COR-L47 (cell line): ENCODE results near the gene PAMR1.
"Not testable (repeated sequence)": the region's sequence is repeated elsewhere in the genome, so short reads cannot be mapped to it uniquely, and the experiment has no call there.

ENCODE experiments used
- DNase-seq: peaks from one replicate; lab custom pipeline; 2025; lab: John Stamatoyannopoulos, UW

PAMR1 gene

DNA sequence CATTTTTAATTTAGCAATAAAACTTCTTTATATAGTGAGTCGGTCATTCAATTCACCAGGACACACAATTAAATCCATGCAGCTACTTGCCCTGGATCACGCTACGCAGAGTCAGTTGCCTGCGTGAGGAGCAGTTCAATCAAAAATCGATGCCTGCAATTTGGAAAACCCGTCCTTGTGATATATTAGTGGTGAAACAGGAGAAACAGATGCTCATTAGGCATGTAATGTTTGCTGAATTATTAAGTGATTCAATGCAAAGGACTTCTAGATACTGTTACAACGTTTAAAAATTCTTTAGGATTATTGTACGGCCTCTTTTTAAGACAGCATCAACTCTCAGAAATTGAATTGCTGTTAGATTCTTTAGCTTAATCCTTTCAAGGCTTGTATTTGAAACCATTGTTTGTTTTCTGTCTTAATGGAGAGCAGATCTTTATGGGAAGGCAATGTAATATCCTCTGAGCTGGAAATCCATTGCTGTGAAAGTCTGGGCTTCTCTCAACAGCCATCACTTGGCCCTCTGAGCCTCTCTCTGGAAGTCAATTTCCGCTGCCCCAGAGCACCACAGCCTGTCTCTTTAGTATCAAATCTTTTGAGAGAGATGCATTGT, 20.1 kb upstream of the PAMR1 start:
- no peak for DNase-seq

DNA sequence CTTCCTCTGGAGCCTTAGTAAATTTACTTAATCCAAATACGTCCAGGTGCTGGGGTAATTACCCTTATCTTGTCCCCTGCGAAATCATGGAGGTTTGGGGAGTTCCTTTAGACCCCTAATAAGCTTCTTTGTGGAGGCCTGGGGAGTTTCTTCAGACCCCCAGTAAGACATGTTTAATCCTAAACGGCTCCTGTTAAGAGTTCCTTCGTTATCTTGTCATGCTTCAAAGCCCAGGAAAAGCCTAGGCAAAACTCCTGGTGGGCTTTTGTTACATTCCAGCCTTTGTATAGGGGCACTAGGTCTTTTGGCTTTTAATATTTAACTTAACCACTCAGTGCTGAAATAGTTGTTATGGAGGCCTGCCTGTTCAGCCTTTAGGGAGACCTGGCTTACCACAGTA, 18.1 kb upstream of the PAMR1 start:
- DNase-seq: no peak

DNA sequence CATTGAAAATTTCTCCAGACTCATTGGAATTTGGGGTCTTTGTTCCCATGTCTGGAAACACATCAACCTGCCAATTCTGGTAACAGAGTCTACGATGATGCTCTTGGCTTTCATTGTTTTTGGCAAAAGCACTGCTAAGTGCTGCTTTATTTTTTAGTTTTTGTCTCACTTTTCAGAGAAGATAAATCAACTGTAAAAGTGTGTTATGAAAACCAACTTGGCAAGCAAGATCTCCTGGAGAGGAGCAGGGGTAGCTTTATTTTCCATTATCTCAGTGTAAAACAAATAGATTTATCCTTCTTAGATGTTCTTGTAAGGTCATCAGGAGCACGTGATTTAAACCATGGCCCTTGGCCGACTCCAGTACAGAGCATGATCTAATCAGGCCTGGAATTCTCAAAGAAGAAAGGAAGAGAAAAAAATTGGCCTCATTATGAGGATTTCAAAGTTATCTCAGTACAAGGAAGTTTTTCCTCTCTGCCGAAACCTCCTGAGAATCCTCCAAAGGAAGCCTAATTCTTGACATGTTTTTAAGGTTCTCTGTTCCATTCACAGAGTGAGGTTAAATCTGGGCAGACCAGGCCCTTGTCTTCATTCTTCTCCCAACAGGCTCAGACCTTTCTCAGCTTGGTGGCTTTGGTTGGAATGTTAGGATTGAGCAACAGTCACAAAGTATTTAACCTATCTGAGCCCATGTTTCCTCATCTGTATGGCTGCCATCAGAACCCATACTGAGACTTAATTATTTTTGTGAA, 16.4 kb upstream of the PAMR1 start:
- DNase-seq: no peak

DNA sequence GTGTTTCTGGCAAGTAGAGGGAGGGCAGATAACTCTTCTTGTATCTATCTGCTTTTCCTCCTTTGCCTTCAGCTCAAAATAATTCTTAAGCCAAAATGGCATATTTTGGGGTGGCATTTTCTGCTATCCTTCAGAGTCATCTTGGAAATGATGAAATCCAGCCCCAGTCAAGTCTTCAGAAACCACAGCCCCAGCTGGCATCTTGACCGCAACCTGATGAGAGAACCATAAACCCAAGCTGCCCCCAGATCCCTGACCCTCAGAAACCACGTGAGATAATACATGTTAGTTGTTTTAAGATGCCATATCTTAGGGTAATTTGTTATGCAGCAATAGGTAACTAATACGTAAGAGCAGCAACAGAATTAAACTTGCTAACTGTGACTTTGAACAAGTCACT, 15.1 kb upstream of the PAMR1 start:
- DNase-seq: no peak

DNA sequence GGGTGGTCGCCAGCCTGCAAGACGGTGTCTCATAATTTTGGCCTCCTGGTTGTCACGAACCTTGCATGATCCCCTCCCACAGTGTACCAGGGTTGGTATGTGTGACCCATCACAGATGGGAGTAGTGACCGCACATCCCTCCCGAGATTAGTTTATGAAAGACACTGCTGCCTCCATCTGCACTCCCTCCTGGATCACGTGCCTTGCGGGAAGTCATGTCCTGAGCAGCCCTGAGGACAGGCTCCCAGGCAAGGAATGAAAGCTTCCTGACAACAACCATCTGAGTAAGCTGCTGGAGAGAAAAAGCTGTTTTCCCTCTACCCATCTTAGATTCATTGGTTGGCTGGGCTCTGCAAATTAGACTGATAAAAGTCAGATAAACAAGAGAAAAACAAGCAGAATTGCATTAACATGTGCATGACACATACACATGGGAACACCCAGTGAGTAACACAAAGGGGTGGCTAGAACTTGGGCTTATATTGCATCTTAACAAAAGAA, 14.4 kb upstream of the PAMR1 start:
- no peak for DNase-seq

DNA sequence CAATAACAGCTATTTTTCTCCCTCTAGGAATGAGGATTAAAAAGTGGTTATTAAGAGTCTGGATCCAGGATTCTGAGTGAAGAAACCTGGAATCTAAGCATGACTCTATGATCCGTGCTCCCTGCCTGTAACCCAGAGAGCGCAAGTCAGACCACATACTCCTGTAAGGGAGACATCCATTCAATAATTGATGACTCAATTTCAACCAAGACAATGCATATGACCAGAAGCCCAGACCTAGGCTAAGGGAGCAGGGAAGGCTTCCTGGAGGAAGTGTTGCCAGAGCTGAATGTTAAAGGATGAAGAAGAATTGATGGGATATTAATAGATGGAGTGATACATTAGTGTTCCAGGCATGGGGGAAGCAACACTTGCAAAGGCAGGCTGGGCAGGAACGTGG, 13.8 kb upstream of the PAMR1 start:
- no peak for DNase-seq

DNA sequence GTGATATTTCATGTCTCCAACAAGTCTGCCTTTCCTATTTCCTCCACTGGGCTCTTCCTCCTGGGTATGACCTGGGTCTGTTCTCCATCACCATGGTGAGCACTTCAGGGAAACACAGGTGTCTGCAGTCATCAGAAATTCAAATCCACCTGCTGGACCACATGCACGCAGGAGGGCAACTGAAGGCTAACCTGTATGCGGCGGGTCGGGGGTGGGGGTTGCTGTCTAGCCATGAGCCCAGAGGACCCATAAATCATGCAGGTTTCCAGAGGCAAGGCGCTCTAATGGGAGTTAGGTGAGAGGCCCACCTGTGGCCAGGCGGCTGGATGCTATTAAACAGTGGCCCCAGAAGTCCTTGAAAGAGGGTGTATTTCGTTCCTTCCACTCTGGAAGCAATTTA, 11.1 kb upstream of the PAMR1 start:
- DNase-seq: no peak

DNA sequence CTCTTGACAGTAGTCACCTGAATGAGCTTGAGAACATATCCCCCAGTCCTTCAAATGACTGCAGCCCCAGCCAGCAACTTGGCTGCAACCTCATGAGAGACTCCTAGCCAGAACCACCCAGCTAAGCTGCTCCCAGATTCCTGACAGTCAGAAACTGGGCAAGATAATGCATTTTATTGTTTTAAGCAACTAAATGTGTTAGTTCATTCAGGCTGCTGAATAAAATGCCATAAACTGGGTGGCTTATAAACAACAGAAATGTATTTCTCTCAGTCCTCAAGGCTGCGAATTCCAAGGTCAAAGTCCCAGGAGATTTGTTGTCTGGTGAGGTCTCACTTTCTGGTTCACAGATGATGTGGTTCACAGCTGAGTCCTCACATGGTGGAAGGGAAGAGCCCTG, 5.8 kb upstream of the PAMR1 start:
- DNase-seq: no peak

DNA sequence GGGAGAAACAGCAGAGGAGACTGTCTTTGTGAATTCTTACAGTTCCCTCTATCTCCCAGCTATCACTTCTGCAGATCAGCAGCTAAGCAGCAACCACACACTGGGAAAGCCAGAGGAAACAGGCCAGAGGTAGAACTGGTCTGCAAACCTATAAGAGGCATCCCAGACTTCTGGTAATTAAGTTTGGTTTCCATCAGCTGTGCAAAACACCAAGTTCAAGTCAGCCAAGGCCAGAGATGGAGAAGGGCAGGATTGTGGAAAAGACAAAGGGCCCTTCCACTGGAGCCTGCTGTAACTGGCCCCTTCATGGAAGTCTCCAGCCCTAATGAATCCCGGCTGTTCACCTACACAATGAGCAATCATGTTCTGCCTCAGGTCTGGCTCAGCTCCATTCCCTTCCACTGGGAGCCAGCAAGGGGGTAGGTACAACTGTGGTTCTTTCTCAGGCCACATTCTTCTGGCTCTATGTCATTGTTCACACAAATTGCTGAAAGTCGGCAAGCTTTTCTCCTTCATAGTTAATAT, 4.6 kb upstream of the PAMR1 start:
- no peak for DNase-seq

DNA sequence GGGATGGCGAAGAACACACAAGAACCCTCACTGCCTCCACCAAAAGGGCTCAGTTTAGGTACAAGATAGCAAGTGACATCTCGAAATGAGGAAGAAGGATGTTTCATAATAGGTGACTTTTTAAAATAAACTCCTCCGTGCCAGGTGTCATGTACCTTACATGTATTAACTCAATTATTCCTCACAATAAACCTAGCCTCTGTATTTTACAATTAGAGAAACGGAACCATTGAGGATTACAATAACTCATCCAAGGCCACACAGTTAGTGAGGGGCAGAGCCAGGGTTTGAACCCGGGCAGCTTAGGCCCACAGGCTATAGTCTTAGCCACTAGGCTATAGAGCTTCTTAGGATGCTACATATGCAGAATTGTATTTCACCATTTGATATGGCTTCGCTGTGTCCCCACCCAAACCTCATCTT, 965 bp upstream of the PAMR1 start:
- no peak for DNase-seq

DNA sequence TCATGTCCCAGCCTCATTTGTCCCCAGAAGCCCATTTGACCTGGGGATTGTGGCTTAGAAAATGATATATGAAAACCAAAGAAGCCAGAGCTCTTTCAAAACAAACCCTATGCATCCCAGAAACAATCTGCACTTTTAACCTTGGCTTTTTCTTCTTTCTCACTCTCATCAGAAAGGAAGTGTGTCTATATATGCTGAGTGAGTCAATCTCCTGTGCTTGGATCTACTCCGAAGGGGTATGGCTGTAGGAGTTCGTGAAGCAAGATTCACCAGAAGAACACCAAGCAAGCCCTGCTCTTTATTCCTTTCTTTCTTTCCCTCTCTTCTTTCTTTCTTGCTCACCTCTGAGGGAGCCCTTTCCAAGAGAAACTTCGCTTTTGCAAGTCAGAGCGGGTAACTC, 636 bp downstream of the PAMR1 start:
- DNase-seq: no peak

DNA sequence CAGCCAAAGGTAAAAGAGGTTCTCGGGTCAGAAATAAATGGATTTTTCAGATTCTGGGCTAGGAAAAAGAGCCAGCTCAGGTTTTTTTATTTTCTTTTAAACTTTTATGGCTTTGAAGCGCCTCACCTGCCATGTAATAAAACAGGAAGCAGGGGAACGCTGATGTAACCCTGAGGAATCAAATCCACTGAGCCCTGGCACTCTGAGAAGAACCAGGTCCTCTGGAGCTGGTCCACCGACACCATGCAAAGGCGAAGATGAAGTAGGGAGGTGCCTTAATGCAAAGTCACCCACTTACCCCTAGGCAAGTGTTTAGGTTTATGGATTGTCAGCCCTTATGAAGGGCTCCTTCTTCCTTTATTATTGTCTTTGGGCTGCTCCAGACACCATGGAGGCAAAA, 1.6 kb downstream of the PAMR1 start:
- DNase-seq: no peak

DNA sequence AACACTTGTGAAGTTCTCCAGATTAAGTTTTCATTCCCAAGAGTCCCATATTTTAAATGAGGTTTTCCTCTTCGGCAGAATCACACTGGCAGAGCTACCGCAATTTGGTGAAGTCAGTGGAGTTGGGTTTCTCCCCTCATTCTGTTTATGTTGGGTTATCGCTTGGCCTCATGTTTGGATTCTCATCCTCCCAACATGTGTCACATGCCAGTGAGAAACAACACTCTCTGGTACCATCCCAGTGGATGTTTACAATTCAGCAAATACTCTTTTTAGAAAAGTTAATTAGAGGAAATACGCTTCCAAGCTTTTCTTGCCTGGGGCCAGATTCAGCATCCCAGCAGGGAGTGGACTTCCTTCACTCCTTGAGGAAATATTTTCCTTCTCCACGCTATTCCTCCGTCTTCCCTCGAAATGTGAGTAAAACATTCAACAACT, 2.1 kb downstream of the PAMR1 start:
- DNase-seq: no peak

DNA sequence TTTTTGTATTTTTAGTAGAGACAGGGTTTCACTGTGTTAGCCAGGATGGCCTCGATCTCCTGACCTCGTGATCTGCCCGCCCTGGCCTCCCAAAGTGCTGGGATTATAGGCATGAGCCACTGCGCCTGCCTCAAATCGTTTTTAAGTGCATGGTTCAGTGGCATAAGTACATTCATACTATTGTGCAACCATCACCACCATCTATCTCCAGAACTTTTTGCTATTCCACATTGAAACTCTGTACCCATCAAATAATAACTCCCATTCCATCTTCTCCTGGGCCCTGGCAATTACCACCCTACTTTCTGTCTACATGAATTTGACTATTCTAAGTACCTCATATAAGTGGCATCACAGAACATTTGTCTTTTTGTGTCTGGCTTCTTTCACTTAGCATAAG, 3.3 kb downstream of the PAMR1 start:
- not testable (repeated sequence) for DNase-seq

DNA sequence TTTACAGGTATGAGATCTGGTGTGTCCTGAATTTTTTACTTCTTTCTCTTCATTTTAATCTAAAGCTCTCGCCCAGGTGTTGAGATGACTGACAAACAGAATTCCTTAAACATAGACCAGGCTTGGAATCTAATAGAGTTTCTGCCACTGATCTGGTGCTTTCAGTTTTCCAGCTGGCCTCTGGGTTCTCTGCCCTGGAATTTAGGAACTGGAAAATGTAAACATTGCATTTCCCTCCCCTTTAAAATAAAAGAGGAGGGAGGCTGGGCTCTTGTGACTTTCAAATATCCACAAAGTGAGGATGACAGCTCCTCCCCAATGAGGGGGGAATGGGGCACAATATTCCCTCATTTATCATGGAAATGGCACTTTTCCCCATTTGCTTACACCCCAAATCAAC, 5.0 kb downstream of the PAMR1 start:
- DNase-seq: no peak

DNA sequence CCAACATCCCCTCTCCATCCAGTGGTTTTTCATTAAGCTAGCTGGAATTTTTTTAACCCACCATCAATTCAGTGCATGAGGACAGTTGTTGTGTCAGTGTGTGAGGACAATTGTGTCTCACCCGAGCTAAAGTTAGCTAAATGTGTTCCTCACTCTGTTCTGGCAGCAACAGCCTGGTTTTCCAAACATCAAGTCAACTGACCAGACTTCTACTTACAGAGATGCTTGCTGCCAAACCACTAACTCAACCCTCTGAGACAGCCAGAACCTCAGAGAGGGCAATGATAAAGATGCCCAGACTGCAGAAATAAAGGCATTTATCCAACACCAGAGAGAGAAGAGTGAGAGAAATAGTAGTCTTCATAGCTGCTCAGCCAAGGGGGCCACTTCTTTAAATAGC, 6.7 kb downstream of the PAMR1 start:
- DNase-seq: no peak

DNA sequence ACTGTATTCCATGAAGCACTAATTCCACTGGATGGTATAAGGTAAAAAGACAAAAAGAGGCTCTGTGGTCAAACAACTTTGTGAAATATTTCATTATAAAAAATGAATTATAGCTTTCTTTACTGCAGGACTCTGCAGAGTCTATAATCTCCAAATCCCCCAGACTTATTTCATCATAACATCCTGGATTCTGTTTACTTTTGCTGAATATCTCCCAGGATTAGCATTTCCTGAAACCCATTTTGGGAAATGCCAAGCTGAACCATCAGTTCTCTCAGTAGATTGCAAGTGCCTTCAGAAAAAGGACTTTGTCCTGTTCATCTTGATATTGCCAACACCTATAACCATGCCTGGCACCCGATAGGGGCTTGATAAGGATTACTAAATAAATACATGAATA, 7.9 kb downstream of the PAMR1 start:
- DNase-seq: no peak

DNA sequence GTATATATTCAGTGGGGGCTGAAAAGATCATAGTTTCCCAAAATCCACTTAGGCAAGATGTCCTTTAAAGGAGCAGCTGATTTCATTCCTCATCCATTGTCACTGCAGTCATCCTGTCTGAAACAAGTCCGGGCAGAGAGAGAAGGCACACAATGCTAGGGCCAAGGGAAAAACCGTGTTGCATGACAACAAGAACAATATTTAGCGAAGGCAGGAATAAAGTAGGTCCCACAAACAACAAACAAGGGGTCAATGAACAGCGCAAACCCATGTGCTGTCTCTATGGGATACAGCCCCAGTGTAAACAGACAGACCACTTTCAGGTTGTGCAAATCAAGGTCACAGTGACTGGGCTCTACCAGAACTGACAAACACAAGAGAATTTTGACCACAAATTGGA, 9.0 kb downstream of the PAMR1 start:
- DNase-seq: no peak

DNA sequence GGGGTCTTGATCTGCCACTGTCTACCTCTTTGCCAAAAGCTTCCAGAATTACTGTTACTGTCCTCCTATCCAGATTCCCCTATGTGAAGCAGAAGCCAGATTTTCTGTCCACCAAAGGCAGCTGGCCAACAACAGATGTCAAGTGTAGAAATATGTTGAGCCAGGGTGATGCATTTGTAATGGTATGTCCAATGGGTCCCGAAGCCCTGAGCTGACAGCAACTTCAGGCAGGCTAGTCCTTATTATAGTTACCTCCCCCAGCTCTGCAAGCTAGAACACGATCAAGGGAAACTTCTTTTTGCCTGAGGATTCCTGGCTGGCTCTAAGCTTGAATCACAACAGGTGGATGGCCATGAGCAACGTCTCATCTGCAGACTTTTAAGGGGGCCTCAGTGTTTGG, 10.2 kb downstream of the PAMR1 start:
- DNase-seq: no peak

DNA sequence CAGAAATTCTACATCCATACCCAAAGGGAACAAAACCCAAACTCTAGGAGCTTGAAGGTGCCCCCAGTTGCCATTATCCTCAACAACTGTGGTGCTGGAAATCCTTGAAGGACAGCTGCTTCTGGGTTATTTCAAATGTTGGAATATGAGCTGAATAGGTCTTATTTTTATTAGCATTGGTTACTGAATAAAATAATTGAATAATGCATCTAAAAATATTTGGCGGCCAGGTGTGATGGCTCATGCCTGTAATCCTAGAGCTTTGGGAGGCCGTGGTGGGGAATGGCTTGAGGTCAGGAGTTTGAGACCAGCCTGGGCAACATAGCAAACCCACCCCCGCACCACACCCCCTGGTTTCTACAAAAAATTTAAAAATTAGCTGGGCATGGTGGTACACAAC, 10.9 kb downstream of the PAMR1 start:
- no peak for DNase-seq

DNA sequence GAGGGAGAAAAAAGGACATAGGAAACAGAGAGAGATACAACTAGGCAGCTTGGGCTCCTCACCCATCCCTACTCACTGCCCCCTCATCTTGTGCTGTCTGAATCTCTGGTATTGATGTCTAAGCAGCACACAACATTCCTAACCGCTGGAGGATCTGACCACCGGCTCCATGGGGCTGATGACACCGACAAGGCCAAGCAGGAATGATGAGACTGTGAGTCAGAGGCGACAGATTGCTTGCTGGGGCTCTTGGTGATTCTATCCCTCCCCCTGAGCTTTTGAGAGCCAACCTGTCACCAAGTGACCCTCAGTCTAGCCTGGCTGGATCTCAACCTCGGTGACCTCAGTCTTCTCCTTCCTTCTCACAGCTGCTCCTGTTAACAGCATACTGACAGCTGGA, 13.8 kb downstream of the PAMR1 start:
- no peak for DNase-seq

DNA sequence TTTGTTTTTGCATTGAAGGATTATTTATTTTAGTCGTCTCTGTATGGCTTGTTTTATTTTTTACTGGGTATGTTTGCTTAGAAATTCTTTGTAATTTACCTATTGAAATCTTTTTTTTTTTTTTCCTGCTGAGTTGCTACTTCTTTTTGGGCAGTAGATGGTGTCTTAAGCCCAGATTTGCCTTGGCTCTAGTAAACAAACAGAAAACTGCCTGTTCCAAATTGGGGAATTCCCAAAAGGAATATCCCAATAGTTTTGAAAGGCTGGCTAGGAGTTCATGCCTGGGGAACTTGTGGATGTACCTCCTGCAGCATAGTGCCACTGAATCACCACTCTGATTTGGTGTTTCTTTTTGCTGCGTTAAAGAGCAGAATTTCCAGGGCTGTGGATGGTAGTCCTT, 17.7 kb downstream of the PAMR1 start:
- DNase-seq: no peak

DNA sequence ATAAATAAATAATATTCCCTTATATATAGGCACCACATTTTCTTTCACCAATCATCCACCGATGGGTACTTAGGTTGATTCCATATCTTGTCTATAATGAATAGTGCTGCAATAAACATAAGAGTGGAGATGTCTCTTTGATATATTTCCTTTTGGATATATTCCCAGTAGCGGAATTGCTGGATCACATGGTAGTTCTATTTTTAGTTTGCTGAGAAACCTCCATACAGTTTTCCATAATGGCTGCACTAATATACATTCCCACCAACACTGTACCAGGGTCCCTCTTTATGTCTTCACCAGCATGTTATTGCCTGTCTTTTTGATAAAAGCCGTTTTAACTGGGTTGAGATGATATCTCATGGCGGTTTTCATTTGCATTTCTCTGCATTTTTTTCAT, 23.6 kb downstream of the PAMR1 start:
- no peak for DNase-seq

DNA sequence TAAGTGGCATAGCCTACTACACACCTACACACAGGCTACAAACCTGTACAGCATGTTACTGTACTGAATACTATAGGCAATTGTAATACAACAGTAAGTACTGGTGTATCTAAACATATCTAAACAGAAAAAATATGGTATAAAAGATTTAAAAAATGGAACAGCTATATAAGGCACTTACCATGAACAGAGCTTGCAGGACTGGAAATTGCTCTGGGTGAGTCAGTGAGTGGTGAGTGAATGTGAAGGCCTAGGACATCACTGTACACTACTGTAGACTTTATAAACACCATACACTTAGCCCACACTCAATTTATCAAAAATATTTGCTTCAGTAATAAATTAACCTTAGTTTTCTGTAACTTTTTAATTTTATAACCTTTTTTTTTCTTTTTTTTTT, 24.7 kb downstream of the PAMR1 start:
- no peak for DNase-seq
